Measurements from ENCODE around the gene BST1. TPM values are rescaled to one million over a fixed set of nuclear protein-coding genes. Genes with fewer than 3 reads are reported as not detected.

BST1 gene
- total and polyA plus RNA-seq, 2 of the 8 experiments (the other 6 are each of a cell fraction or from before 2014, with no cell fraction given), result 0.52 to 0.54 TPM

DNA sequence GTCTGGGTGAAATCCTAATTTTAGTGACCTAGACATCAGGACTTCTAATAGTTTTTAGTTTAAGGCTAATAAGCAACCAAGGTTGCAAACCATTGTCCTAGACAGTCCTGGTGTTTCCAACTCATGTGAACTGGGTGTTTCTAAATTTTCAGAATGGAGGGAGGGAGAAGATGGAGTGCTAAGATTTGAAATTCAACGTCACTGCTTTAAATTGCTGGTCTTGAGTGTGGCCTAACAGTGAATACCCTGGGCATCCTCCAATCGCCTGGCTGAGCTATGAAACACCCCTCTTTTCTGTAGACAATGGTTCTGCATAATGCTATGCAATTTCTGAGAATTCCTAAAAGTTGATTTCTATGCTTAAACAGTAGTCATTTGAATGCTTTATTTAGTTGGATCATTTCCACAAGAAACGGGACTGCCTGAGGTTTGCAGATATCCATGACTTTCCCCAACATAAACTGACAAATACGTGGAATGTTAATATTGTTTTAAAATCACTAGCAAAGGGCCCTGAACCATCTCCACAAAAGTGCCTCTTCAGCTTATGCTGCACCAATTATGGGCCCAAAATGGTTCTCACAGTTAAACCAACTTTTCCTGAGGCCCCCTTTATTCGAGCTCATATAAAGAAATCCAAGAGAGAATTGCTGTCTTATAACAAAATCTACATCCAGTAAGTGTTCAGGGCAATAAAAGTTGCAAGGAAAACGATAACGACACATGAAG is 48.8 kb upstream of the BST1 start:
- Histone ChIP-seq H3K79me2 (ENCODE audit: control insufficient read depth in 1 of 2, insufficient read depth in 2 of 2, low read length in 2 of 2) (peaks cover 0 to 52% of the 10 kb centered on the region in 2 experiments; a peak in 2 of 4 replicates), H3K23me2 (ENCODE audit: low read depth, low read length) (peaks cover 7% of the 10 kb centered on the region), H3K4me3 (ENCODE audit: extremely low read depth in 1 of 4, insufficient read depth in 2 of 4, low read depth in 3 of 4, low read length in 4 of 4) (peak overlapping the region; percentile 82 to 88 (median 86)), H3K27me3 (replicated peaks in 1 of 4; ENCODE audit: control insufficient read depth in 3 of 4, extremely low read depth in 1 of 4, insufficient read depth in 3 of 4, low read length in 3 of 4) (no peaks in the 10 kb centered on the region), H4K91ac (replicated peaks; ENCODE audit: insufficient read length, low read length) (no peak overlapping the region), H3K36me3 (ENCODE audit: control insufficient read depth in 2 of 4, insufficient read depth in 4 of 4, low read length in 3 of 4) (no peaks in the 10 kb centered on the region; a peak in 1 of 8 replicates), H4K20me1 (replicated peaks in 1 of 2; ENCODE audit: control insufficient read depth in 1 of 2, insufficient read depth in 2 of 2, low read length in 2 of 2) (no peaks in the 10 kb centered on the region), H2BK12ac (ENCODE audit: low read depth, low read length) (no peak overlapping the region), H3K4me1 (replicated peaks in 1 of 4; ENCODE audit: control insufficient read depth in 3 of 4, insufficient read depth in 4 of 4, low read length in 3 of 4) (peaks cover 2 to 11% (median 5%) of the 10 kb centered on the region in 4 experiments; a peak in 5 of 7 replicates), H3K9me3 (ENCODE audit: insufficient read depth in 2 of 2, low read depth in 1 of 2, low read length in 1 of 2) (no peaks in the 10 kb centered on the region), H3K23ac (ENCODE audit: insufficient read length) (peak overlapping the region; percentile 77), H3K56ac (replicated peaks; ENCODE audit: insufficient read length, low read depth, low read length) (peak overlapping the region; percentile 52), H2BK5ac (ENCODE audit: low read depth, low read length) (no peak overlapping the region), H2AFZ (ENCODE audit: low read length) (no peak overlapping the region), H2BK15ac (ENCODE audit: low read length) (no peak overlapping the region), H3K9ac (replicated peaks in 1 of 4; ENCODE audit: extremely low read depth in 1 of 4, low read depth in 3 of 4, low read length in 3 of 4) (peak overlapping the region; percentile 59 to 99 (median 78)), H3K18ac (ENCODE audit: extremely low read depth, low read length) (no peak overlapping the region), H3K4ac (replicated peaks; ENCODE audit: insufficient read length, low read depth, low read length) (peak overlapping the region; percentile 69), H2AK5ac (ENCODE audit: low read depth, low read length) (no peak overlapping the region), H3K79me1 (ENCODE audit: low read depth, low read length) (no peaks in the 10 kb centered on the region), H4K8ac (ENCODE audit: extremely low read depth, insufficient read depth, low read length) (no peak overlapping the region), H2BK20ac (ENCODE audit: low read length) (no peak overlapping the region), H2BK120ac (replicated peaks; ENCODE audit: low read depth, low read length) (no peak overlapping the region), H3K14ac (ENCODE audit: insufficient read length) (no peak overlapping the region), H3K27ac (ENCODE audit: low read depth, low read length) (peak overlapping the region; percentile 76), H4K5ac (ENCODE audit: insufficient read length, low read depth, low read length) (peak overlapping the region; percentile 28), H3K4me2 (ENCODE audit: insufficient read depth in 1 of 2, low read depth in 2 of 2, low read length in 2 of 2) (peak overlapping the region; percentile 84 to 95)
- TF ChIP-seq SIN3A (conservative IDR thresholded peaks at IDR 0.05 in 1 of 2, IDR thresholded peaks at IDR 0.05 in 1 of 2; ENCODE audit: low read depth in 1 of 2, low read length in 2 of 2) (0 out of 4 replicates have a peak, but pooled peaks of 1 of the 2 experiments have one; percentile 22), CHD2 (IDR thresholded peaks at IDR 0.05; ENCODE audit: low read length) (no peak), CEBPB (IDR thresholded peaks at IDR 0.05; ENCODE audit: low read depth, low read length) (no peak), FOSL1 (IDR thresholded peaks at IDR 0.05; ENCODE audit: insufficient read depth, low read depth, low read length) (no peak), TEAD4 (IDR thresholded peaks at IDR 0.05; ENCODE audit: low read depth, low read length) (no peak)
- TF ChIP-seq, protein P1, sequence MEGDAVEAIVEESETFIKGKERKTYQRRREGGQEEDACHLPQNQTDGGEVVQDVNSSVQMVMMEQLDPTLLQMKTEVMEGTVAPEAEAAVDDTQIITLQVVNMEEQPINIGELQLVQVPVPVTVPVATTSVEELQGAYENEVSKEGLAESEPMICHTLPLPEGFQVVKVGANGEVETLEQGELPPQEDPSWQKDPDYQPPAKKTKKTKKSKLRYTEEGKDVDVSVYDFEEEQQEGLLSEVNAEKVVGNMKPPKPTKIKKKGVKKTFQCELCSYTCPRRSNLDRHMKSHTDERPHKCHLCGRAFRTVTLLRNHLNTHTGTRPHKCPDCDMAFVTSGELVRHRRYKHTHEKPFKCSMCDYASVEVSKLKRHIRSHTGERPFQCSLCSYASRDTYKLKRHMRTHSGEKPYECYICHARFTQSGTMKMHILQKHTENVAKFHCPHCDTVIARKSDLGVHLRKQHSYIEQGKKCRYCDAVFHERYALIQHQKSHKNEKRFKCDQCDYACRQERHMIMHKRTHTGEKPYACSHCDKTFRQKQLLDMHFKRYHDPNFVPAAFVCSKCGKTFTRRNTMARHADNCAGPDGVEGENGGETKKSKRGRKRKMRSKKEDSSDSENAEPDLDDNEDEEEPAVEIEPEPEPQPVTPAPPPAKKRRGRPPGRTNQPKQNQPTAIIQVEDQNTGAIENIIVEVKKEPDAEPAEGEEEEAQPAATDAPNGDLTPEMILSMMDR (IDR thresholded peaks at IDR 0.05; ENCODE audit: control extremely low read depth in 1 of 3, insufficient read depth in 1 of 3, low read depth in 1 of 3, low read length in 3 of 3), result no peak
- TF ChIP-seq, protein P2, sequence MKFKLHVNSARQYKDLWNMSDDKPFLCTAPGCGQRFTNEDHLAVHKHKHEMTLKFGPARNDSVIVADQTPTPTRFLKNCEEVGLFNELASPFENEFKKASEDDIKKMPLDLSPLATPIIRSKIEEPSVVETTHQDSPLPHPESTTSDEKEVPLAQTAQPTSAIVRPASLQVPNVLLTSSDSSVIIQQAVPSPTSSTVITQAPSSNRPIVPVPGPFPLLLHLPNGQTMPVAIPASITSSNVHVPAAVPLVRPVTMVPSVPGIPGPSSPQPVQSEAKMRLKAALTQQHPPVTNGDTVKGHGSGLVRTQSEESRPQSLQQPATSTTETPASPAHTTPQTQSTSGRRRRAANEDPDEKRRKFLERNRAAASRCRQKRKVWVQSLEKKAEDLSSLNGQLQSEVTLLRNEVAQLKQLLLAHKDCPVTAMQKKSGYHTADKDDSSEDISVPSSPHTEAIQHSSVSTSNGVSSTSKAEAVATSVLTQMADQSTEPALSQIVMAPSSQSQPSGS (IDR thresholded peaks at IDR 0.05; ENCODE audit: low read length), result no peak
- FAIRE-seq (no peak), DNase-seq (ENCODE audit: low read depth in 1 of 2, low spot score in 2 of 2) (no peak)
- POLR2A ChIA-PET (ENCODE audit: partially characterized antibody), result interaction anchor here (0.6 to 6.9 kb wide), 13 partner anchors 11 to 185 kb away, joined by 3 to 64 read pairs (median 5); partner anchors contain the start of genes CC2D2A and FAM200B
- WGBS, 2 experiments (ENCODE audit: extremely low coverage in 1 of 2, insufficient coverage in 1 of 2, insufficient read length in 1 of 2, insufficient replicate concordance in 2 of 2, low coverage in 1 of 2, low lambda C conversion rate in 2 of 2, missing lambda C conversion rate in 1 of 2), result 9% methylated on average over 7 of the region's 7 CpGs; no CpG with 5 or more reads in 1 of the 2 experiments
- CTCF ChIA-PET (ENCODE audit: partially characterized antibody), result interaction anchor here (1.0 to 2.4 kb wide), 8 partner anchors 9 to 302 kb away, joined by 3 to 7 read pairs (median 4); no protein-coding TSS in a partner anchor
